ENCODE results near the gene ZNF48. TPM values are rescaled to one million over a fixed set of nuclear protein-coding genes. Genes with fewer than 3 reads are reported as not detected.
A peak's percentile ranks its signal among the peaks of the same experiment; 100 is the strongest.

Gene ZNF48
- total RNA-seq, 6 experiments from 2014 or later, result 5.3 to 7.9 (median 6.1) TPM

- peak overlapping the region; percentile 97 for H3K4me3 Mint-ChIP-seq
- H3K27me3 Mint-ChIP-seq (ENCODE audit: insufficient read depth), result no peaks in the 10 kb centered on the region; the same call in 1 of the 2 replicates
- peaks cover 5% of the 10 kb centered on the region for H3K36me3 Mint-ChIP-seq (ENCODE audit: low read depth)
- TF ChIP-seq CTCF (IDR thresholded peaks at IDR 0.05), result no peak
- no peaks in the 10 kb centered on the region for H3K9me3 Mint-ChIP-seq
- H3K4me1 Mint-ChIP-seq (ENCODE audit: low read depth), result peaks cover 24% of the 10 kb centered on the region
- no peak overlapping the region for H3K27ac Mint-ChIP-seq
- DNase-seq, result no peak
These were observed 15.0 kb upstream of the ZNF48 start for GRCh38 chr16:30380072-30380802.

GRCh38 chr16:30380803-30381208 is 14.4 kb upstream of the ZNF48 start:
- Mint-ChIP-seq H3K27me3 (ENCODE audit: insufficient read depth) (no peaks in the 10 kb centered on the region; the same call in 1 of the 2 replicates), H3K27ac (no peak overlapping the region), H3K36me3 (ENCODE audit: low read depth) (peaks cover 5% of the 10 kb centered on the region), H3K4me1 (ENCODE audit: low read depth) (peaks cover 24% of the 10 kb centered on the region), H3K4me3 (no peak overlapping the region), H3K9me3 (no peaks in the 10 kb centered on the region)
- DNase-seq, result no peak
- TF ChIP-seq CTCF (IDR thresholded peaks at IDR 0.05), result no peak

GRCh38 chr16:30381291-30382041 is 13.8 kb upstream of the ZNF48 start:
- Mint-ChIP-seq H3K4me3 (no peak overlapping the region), H3K27me3 (ENCODE audit: insufficient read depth) (no peaks in the 10 kb centered on the region; the same call in 1 of the 2 replicates), H3K9me3 (no peaks in the 10 kb centered on the region), H3K36me3 (ENCODE audit: low read depth) (peaks cover 5% of the 10 kb centered on the region), H3K4me1 (ENCODE audit: low read depth) (peaks cover 24% of the 10 kb centered on the region), H3K27ac (no peak overlapping the region)
- no peak for DNase-seq
- TF ChIP-seq CTCF (IDR thresholded peaks at IDR 0.05), result no peak

- DNase-seq, result no peak
- no peak for TF ChIP-seq CTCF (IDR thresholded peaks at IDR 0.05)
- H3K36me3 Mint-ChIP-seq (ENCODE audit: low read depth), result peaks cover 5% of the 10 kb centered on the region
- H3K27ac Mint-ChIP-seq, result no peak within 1 kb of the TSS
- peaks cover 20% of the 10 kb centered on the region for H3K4me1 Mint-ChIP-seq (ENCODE audit: low read depth)
- H3K4me3 Mint-ChIP-seq, result no peak within 1 kb of the TSS
- H3K27me3 Mint-ChIP-seq (ENCODE audit: insufficient read depth), result no peaks in the 10 kb centered on the region; the same call in 1 of the 2 replicates
- no peaks in the 10 kb centered on the region for H3K9me3 Mint-ChIP-seq
These were observed 12.9 kb upstream of the ZNF48 start, which contains the start of gene SEPTIN1 for GRCh38 chr16:30382111-30382881. TSS of gene SEPTIN1 (minus strand) at chr16:30382561. CDS start at chr16:30382542, 19 bp downstream.

GRCh38 chr16:30383521-30383920 is 11.7 kb upstream of the ZNF48 start:
- H3K9me3 Mint-ChIP-seq, result no peaks in the 10 kb centered on the region

More at GRCh38 chr16:30383521-30383920, 11.7 kb upstream of the ZNF48 start:
- H3K4me1 Mint-ChIP-seq (ENCODE audit: low read depth), result peaks cover 12% of the 10 kb centered on the region
- TF ChIP-seq CTCF (IDR thresholded peaks at IDR 0.05), result no peak
- H3K4me3 Mint-ChIP-seq, result no peak overlapping the region; the same call in 1 of the 2 replicates
- peaks cover 5% of the 10 kb centered on the region for H3K36me3 Mint-ChIP-seq (ENCODE audit: low read depth)
- no peaks in the 10 kb centered on the region for H3K27me3 Mint-ChIP-seq (ENCODE audit: insufficient read depth)
- DNase-seq, result no peak
- H3K27ac Mint-ChIP-seq, result no peak overlapping the region
